Fibroblast of lung (primary cell): ENCODE results near the gene ACBD6. TPM values are rescaled to one million over a fixed set of nuclear protein-coding genes. Genes with fewer than 3 reads are reported as not detected.

ENCODE experiments used
- DNase-seq, 2 donors: peaks; one replicate each; pipeline versions ENCODE4 v3.0.0 to v3.0.0-alpha.2; 2010; ENCODE audit warnings: low read depth in 2 of 2
- H2AFZ ChIP-seq: 2 replicates; pipeline ENCODE4 v1.5.1; 2012; ENCODE audit warnings: low read length, control low read depth, inconsistent platforms
- H3K27ac ChIP-seq: 2 replicates; pipeline ENCODE4 v1.5.1; 2011; ENCODE audit warnings: low read length, control low read depth; ENCODE audit not compliant: insufficient read depth
- H3K27me3 ChIP-seq: 2 replicates; pipeline ENCODE4 v1.5.1; 2011; ENCODE audit warnings: mild to moderate bottlenecking, low read length; ENCODE audit not compliant: control insufficient read depth, insufficient read depth
- H3K36me3 ChIP-seq: 2 replicates; pipeline ENCODE4 v1.5.1; 2011; ENCODE audit warnings: low read length; ENCODE audit not compliant: control insufficient read depth, insufficient read depth
- H3K4me1 ChIP-seq: 2 replicates; pipeline ENCODE4 v1.5.1; 2011; ENCODE audit warnings: low read length; ENCODE audit not compliant: control insufficient read depth, insufficient read depth; ENCODE audit errors: extremely low read depth
- H3K4me2 ChIP-seq: 2 replicates; pipeline ENCODE4 v1.5.1; 2011; ENCODE audit warnings: low read length, control low read depth; ENCODE audit not compliant: insufficient read depth; ENCODE audit errors: extremely low read depth
- H3K4me3 ChIP-seq, 4 experiments: fragments of 200-600 bp in 1 of 4; sonication (generic) in 1 of 4; replicated peaks in 1 of 4; 2 replicates each; pipeline ENCODE4 v1.5.1; 2011 to 2016; ENCODE audit warnings: low read length in 4 of 4, low read depth in 3 of 4, mild to moderate bottlenecking in 3 of 4, control low read depth in 2 of 4, inconsistent platforms in 1 of 4, mixed read lengths in 1 of 4; ENCODE audit not compliant: insufficient read depth in 1 of 4; ENCODE audit errors: control extremely low read depth in 1 of 4
- H3K79me2 ChIP-seq: 2 replicates; pipeline ENCODE4 v1.5.1; 2012; ENCODE audit warnings: mild to moderate bottlenecking, low read length, inconsistent platforms; ENCODE audit not compliant: control insufficient read depth, insufficient read depth
- H3K9ac ChIP-seq: 2 replicates; pipeline ENCODE4 v1.5.1; 2011; ENCODE audit warnings: mild to moderate bottlenecking, low read length, control low read depth; ENCODE audit not compliant: insufficient read depth
- H3K9me3 ChIP-seq: 2 replicates; pipeline ENCODE4 v1.5.1; 2012; ENCODE audit warnings: low read depth, low read length; ENCODE audit not compliant: control insufficient read depth, insufficient read depth
- H4K20me1 ChIP-seq: 2 replicates; pipeline ENCODE4 v1.5.1; 2011; ENCODE audit warnings: low read length; ENCODE audit not compliant: control insufficient read depth, insufficient read depth; ENCODE audit errors: extremely low read depth
- EZH2 ChIP-seq: IDR thresholded peaks from 2 replicates; pipeline ENCODE4 v1.5.1; 2012; ENCODE audit warnings: low read length, control low read depth, mild to moderate bottlenecking; ENCODE audit errors: missing control alignments
- polyA plus RNA-seq, 2 donors: library from polyadenylated mRNA; depleted of rRNA in 1 of 2; stranded (reverse) in 1 of 2; unstranded in 1 of 2; fragments of >200 nt; gene quantifications; 2 replicates each; pipeline ENCODE4 v1.2.1, GENCODE V29; 2011 to 2012; ENCODE audit warnings: missing spikeins in 1 of 2
- total RNA-seq: library from RNA; depleted of rRNA; stranded (reverse); fragments of >200 nt; gene quantifications from 2 replicates; pipeline ENCODE4 v1.2.1, GENCODE V29; 2014
- TF ChIP-seq, protein P1 (sequence below), 2 donors: IDR thresholded peaks in 1 of 2; conservative IDR thresholded peaks in 1 of 2; 1 replicate in 1 of 2; 2 replicates in 1 of 2; pipeline ENCODE4 v1.5.1; 2011 to 2012; ENCODE audit warnings: low read length in 2 of 2, control low read depth in 1 of 2, inconsistent platforms in 1 of 2, low read depth in 1 of 2, mild to moderate bottlenecking in 1 of 2

Gene ACBD6
- total and polyA plus RNA-seq, 2 donors (not counting 1 experiment from before 2014, with no cell fraction given), result 63.4 to 78.7 TPM

DNA sequence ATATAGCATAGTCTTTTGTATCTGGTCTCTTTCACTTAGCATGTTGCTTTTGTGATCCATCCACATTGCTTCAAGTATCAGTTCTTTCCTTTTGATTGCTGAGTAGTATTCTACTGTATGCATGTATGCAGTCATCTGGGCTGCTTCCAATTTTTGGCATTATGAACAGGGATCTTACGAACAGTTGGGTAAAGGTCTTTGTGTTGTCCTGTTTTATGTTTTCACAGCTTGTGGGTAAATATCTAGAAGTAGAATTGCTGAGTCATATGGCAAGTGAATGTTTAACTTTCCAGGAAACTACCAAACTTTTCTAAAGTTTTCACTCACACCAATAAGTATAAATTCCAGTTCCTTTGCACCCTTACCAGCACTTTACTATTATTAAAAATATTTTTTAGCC lies 211.4 kb downstream of the ACBD6 start:
- Histone ChIP-seq H3K27me3 (no peaks in the 10 kb centered on the region), H3K27ac (no peak overlapping the region), H3K4me2 (no peak overlapping the region), H3K79me2 (no peaks in the 10 kb centered on the region), H2AFZ (no peak overlapping the region), H3K9ac (no peak overlapping the region), H4K20me1 (no peaks in the 10 kb centered on the region), H3K4me1 (no peaks in the 10 kb centered on the region), H3K4me3 (no peak overlapping the region), H3K9me3 (no peaks in the 10 kb centered on the region), H3K36me3 (peaks cover 2% of the 10 kb centered on the region)
- TF ChIP-seq, protein P1, sequence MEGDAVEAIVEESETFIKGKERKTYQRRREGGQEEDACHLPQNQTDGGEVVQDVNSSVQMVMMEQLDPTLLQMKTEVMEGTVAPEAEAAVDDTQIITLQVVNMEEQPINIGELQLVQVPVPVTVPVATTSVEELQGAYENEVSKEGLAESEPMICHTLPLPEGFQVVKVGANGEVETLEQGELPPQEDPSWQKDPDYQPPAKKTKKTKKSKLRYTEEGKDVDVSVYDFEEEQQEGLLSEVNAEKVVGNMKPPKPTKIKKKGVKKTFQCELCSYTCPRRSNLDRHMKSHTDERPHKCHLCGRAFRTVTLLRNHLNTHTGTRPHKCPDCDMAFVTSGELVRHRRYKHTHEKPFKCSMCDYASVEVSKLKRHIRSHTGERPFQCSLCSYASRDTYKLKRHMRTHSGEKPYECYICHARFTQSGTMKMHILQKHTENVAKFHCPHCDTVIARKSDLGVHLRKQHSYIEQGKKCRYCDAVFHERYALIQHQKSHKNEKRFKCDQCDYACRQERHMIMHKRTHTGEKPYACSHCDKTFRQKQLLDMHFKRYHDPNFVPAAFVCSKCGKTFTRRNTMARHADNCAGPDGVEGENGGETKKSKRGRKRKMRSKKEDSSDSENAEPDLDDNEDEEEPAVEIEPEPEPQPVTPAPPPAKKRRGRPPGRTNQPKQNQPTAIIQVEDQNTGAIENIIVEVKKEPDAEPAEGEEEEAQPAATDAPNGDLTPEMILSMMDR (conservative IDR thresholded peaks at IDR 0.05 in 1 of 2, IDR thresholded peaks at IDR 0.05 in 1 of 2; ENCODE audit: low read depth in 1 of 2, low read length in 2 of 2), result no peak
- no peak for TF ChIP-seq EZH2
- peak in 1 of 2 donors; percentile 33 for DNase-seq

DNA sequence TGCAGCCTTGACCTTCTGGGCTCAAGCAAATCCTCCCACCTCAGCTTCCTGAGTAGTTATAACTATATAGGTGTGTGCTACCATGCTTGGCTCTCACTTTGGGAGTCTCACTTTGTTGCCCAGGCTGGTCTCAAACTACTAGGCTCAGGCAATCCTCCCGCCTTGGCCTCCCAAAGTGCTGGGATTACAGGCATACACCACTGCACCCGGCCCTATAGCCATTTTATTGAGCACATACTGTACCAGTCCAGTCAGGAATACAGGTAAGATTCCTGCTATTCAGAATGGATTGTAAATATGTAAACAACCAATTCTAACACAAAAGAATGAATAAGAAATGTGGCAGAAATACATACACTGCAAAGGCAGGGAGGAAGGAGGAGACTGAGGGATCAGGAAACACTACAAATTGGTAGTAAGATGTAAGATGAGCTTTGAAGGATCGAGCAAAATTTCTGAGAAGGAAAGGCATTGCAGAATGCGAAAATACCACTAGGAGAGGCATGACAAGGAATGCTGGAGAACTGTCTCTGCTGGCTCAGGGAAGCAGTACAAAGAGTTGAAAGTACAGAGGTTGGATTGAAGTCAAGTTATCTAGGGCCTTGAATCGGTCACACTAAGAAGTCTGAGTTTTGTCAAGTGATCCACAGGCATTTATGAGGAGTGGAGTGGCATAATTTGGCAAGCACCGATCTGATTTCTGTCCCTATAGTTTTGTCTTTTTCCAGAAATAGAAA lies 211.9 kb downstream of the ACBD6 start:
- no peak overlapping the region for H3K9ac ChIP-seq
- H2AFZ ChIP-seq, result no peak overlapping the region
- H3K9me3 ChIP-seq, result no peaks in the 10 kb centered on the region
- H3K4me3 ChIP-seq, result no peak overlapping the region
- no peak overlapping the region for H3K27ac ChIP-seq
- H3K4me2 ChIP-seq, result no peak overlapping the region
- DNase-seq, result no peak
- H4K20me1 ChIP-seq, result no peaks in the 10 kb centered on the region
- H3K79me2 ChIP-seq, result no peaks in the 10 kb centered on the region
- TF ChIP-seq, protein P1 (conservative IDR thresholded peaks at IDR 0.05 in 1 of 2, IDR thresholded peaks at IDR 0.05 in 1 of 2; ENCODE audit: low read depth in 1 of 2, low read length in 2 of 2), result no peak
- TF ChIP-seq EZH2, result no peak
- no peaks in the 10 kb centered on the region for H3K4me1 ChIP-seq
- H3K36me3 ChIP-seq, result peaks cover 2% of the 10 kb centered on the region
- no peaks in the 10 kb centered on the region for H3K27me3 ChIP-seq

DNA sequence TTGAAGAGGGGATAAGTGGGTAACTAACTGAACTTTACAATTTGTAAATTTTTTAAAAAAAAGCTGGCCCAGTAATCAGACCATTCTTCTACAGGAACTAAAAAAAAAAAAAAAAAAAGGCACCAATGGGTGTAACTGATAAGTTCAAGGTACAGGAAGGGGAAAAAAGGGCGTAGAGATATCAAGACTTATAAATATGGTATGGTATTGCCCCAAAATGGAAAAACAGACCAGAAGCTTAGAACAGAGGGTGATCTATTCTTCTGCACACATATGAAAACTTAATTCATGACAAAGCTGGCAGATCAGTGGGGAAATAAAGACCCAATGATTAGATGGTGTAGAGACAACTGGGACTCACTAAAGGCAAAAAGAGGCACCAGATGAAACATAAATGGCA lies 213.4 kb downstream of the ACBD6 start:
- Histone ChIP-seq H3K27me3 (no peaks in the 10 kb centered on the region), H3K9me3 (no peaks in the 10 kb centered on the region), H2AFZ (no peak overlapping the region), H3K9ac (no peak overlapping the region), H3K4me1 (no peaks in the 10 kb centered on the region), H3K4me2 (no peak overlapping the region), H3K27ac (no peak overlapping the region), H4K20me1 (no peaks in the 10 kb centered on the region), H3K79me2 (no peaks in the 10 kb centered on the region), H3K36me3 (peaks cover 2% of the 10 kb centered on the region), H3K4me3 (no peak overlapping the region)
- no peak for TF ChIP-seq EZH2
- TF ChIP-seq, protein P1 (conservative IDR thresholded peaks at IDR 0.05 in 1 of 2, IDR thresholded peaks at IDR 0.05 in 1 of 2; ENCODE audit: low read depth in 1 of 2, low read length in 2 of 2), result no peak
- no peak for DNase-seq
